Esophagus muscularis mucosa (tissue), 4 donors: ENCODE results near the gene RAMACL.

Experiments
- CTCF ChIP-seq, 3 experiments: fragments of 200-600 bp in 2 of 3; fragments of 450-650 bp in 1 of 3; sonication (generic) in 2 of 3; IDR thresholded peaks; one replicate each; pipeline ENCODE4 v1.5.1; 2017 to 2019; ENCODE audit warnings: antibody characterized with exemption in 3 of 3, mild to moderate bottlenecking in 2 of 3, moderate library complexity in 1 of 3
- EP300 ChIP-seq: sonication (generic); formaldehyde crosslinking; IDR thresholded peaks from one replicate; pipeline ENCODE4 v1.6.1; 2017; ENCODE audit warnings: antibody characterized with exemption
- POLR2A ChIP-seq: fragments of 450-650 bp; IDR thresholded peaks from one replicate; pipeline ENCODE4 v1.6.1; 2017; ENCODE audit warnings: antibody characterized with exemption, moderate library complexity, mild to moderate bottlenecking, low read depth
- POLR2AphosphoS5 ChIP-seq, 2 donors: sonication (generic); formaldehyde crosslinking; IDR thresholded peaks; one replicate each; pipeline ENCODE4 v1.6.1; 2017; ENCODE audit warnings: antibody characterized with exemption in 2 of 2

DNA sequence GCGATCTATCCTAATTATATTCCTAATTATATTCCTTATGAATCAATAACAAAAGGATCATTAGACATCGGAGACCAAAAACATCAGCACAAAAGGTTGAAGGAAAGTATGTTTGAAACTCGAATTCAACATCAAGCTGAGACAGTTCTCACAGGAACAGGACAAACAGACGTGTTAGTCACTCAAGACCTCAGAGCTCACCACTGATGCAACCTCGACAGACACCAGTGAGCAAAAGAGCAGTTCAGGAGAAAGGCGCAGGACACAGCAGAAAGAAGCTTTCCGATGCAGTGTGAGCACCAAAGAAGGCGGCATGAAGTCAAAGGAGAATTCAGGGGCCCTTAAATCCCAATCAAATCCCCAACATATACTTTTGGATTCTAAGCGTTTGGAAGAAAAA lies 6.3 kb upstream of the RAMACL start:
- no peak for TF ChIP-seq POLR2AphosphoS5 (IDR thresholded peaks at IDR 0.05)
- TF ChIP-seq CTCF (IDR thresholded peaks at IDR 0.05), result no peak
- TF ChIP-seq EP300, result no peak
- no peak for TF ChIP-seq POLR2A
